NCI-H524 treated with DMSO at 0.1 percent for 48 hours (cell line): ENCODE measurements around the gene HYAL3.
"Not testable (repeated sequence)": the region's sequence is repeated elsewhere in the genome, so short reads cannot be mapped to it uniquely, and the experiment has no call there.

Source experiments
- DNase-seq: peaks from one replicate; lab custom pipeline; 2025; lab: John Stamatoyannopoulos, UW

The HYAL3 gene

GRCh38 chr3:50258029-50258680, 41.0 kb downstream of the HYAL3 start:
- DNase-seq: no peak

DNA sequence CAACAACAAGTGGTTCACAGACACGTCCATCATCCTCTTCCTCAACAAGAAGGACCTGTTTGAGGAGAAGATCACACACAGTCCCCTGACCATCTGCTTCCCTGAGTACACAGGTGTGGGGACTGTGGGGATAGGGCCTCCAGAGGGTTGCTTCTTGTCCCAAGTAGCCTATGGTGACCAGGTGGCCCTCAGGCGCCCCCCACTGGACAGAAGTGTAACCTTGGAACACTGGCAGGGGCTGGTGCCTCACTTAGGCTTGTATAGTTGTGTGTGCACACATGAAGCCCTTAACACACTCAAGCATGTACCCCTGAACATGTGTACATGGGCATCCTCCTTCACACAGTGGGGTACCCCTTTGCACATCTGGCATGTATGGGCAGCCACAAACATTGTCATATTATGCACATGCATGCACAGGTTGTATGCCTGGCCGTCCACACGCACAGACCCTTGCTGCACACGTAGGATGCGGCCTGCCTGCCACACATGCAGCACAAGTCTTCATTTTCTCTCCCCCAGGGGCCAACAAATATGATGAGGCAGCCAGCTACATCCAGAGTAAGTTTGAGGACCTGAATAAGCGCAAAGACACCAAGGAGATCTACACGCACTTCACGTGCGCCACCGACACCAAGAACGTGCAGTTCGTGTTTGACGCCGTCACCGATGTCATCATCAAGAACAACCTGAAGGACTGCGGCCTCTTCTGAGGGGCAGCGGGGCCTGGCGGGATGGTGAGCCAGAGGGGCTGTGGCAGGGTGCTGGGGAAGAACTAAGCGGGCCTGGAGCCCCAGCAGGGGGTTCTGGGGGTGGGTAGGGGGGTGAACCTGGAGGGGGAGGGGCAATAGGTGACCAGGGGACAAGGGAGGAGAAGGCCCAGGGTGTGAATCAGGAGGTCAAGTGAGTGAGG, 42.0 kb downstream of the HYAL3 start:
- DNase-seq: no peak

DNA sequence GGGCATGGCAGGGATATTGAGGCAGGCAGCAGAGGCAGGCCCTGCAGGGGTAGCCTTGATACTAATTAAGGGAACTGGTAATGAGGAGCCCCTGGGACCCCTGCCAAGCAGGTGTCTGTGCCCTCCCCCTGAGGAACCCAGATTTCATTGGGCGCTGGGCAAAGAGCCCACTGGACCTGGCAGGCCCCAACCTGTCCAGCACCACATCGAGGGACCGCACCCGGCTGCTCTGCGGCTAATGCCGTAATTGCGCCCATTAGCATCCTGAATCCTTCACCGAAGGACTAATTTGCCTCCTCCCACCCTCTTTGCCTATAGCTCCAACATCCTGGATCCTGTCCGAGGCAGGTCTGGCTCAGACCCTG, 44.0 kb downstream of the HYAL3 start:
- DNase-seq: no peak

DNA sequence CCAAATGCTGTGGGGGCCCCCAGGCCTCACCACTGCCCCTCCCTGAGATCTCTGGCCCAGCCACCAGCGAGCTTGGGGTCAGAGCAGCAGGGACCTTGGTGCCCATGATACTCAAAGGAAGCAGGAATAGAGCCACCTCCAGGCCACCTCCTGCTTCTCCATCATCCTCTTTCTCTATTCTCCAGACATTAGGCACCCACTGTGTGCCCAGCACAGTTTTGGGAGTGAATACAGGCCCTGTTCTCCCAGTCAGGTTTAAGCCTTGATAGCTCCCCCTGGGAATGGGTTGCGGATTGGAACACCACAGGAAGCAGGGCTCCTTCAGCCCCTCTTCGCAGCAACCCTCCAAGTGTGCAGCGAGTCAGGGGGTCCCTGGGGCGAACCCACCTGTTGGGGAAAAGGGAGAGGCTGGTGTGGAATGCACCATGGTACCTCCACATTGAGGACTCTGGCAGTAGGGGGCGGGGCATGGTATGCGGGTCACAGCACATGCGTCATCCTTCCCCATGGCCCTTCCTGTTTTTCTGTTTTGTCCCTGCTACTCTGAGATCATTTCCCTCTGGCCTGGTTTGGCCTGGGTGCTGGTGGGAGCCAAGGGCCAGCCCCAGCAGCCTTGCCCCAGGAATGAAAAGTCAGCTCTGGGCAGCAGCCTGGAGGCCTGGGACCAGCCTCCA, 44.5 kb downstream of the HYAL3 start:
- DNase-seq: no peak

DNA sequence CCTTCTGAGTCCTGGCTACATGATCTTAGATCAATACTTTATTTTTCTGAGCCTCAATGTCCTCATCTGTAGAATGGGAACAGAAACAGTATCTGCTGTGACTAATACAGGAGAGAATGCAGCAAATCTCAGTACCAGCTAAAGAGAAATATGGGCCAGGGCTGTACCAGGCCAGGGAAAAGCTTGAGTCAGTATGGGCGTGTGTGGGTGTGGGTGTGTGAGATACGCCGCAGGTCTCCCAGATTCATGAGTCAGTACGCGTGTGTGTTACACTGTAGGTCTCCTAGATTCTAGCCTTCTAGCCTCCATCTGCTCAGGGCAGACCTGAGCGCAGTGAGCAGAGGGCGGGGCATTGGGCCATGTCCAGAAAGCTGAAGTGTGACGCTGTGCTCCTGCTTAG, 48.0 kb downstream of the HYAL3 start:
- DNase-seq: no peak

GRCh38 chr3:50250514-50250913, 48.7 kb downstream of the HYAL3 start:
- no peak for DNase-seq

GRCh38 chr3:50249457-50249856, 49.7 kb downstream of the HYAL3 start:
- DNase-seq: no peak

- no peak for DNase-seq
Measured at GRCh38 chr3:50248387-50248786, 50.8 kb downstream of the HYAL3 start.

GRCh38 chr3:50246517-50246954, 52.7 kb downstream of the HYAL3 start:
- DNase-seq: no peak

DNA sequence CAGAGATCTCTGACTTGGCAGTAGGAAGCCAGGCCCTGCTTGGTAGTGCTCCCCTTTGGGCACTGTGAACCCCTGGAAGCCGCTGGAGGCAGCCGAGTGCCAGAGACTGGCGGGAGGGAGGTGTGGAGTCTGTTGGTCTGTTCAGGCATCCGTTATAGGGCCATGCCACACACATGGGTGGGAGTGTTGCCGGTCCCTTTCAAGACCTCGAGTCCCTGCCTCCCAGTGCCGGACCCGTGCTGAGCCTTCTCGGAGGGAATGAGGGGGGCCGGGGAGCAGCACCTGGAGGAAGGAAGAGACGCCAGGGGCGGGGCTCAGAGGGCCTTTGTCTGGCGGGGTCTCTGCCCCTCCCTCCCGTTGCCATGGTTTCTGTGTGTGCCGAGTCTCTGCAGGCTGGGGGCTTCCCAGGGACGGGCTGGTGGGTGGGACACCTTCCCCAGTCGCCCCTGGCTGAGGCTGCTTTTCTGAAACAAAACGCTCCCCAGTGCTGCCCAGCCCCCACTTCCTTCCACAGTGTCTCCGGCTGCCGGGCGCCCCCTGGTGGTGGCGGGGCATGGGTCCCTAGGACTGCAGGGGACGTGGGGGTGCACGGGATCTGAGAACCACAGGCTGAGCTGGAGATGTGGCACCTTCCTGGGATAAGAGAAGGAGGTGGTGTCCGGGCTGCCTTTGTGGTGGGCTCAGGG, 53.2 kb downstream of the HYAL3 start:
- no peak for DNase-seq

GRCh38 chr3:50245251-50245745, 53.9 kb downstream of the HYAL3 start:
- DNase-seq: no peak

- DNase-seq: not testable (repeated sequence)
Measured at GRCh38 chr3:50244813-50245212, 54.4 kb downstream of the HYAL3 start.

GRCh38 chr3:50243543-50243895, 55.7 kb downstream of the HYAL3 start:
- no peak for DNase-seq

GRCh38 chr3:50242851-50243542, 56.2 kb downstream of the HYAL3 start:
- DNase-seq: no peak
